Nephron progenitor cell (in vitro differentiated cells): ENCODE results near the gene PSAPL1.

ENCODE experiments used
- DNase-seq: peaks from one replicate; pipeline ENCODE4 v3.0.0; 2021
- H3K27ac Mint-ChIP-seq: 2 replicates; pipeline ENCODE4 v1.8.0; 2021; ENCODE audit warnings: mild to moderate bottlenecking, moderate library complexity, mixed read lengths
- H3K27me3 Mint-ChIP-seq: 2 replicates; pipeline ENCODE4 v1.8.0; 2021; ENCODE audit warnings: mild to moderate bottlenecking, low read depth, mixed read lengths; ENCODE audit not compliant: poor library complexity
- H3K36me3 Mint-ChIP-seq: 2 replicates; pipeline ENCODE4 v1.8.0; 2021; ENCODE audit warnings: low read depth, mixed read lengths
- H3K4me1 Mint-ChIP-seq: 2 replicates; pipeline ENCODE4 v1.8.0; 2021; ENCODE audit warnings: mixed read lengths
- H3K4me3 Mint-ChIP-seq: 2 replicates; pipeline ENCODE4 v1.8.0; 2021; ENCODE audit warnings: mild to moderate bottlenecking, moderate library complexity, mixed read lengths
- H3K9me3 Mint-ChIP-seq: 2 replicates; pipeline ENCODE4 v1.8.0; 2021; ENCODE audit warnings: mild to moderate bottlenecking, moderate library complexity, mixed read lengths
- TF ChIP-seq, protein P1 (sequence below): fragments of 200-600 bp; sonication (generic); IDR thresholded peaks from 2 replicates; pipeline ENCODE4 v1.5.0; 2021; ENCODE audit warnings: antibody characterized with exemption

Gene PSAPL1

DNA sequence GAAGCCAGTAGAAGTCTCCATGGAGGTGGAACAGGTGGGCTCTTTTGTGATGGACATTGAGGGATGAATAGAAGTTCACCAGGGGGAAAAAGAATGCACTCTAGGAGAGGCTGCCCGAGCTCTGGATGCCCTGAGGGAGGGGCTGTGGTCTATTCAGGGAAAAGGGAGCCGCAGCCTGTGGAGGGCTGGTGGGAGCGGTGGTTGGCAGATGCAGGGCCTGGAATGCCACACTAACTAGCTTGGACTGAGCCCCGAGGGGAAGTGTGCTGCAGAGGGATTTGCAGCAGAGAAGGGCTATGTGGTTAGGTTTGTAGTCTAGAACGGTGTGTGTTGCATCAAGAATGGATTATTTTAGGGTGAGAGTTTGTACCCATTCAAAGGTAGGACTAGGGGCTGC, 29.5 kb upstream of the PSAPL1 start:
- Mint-ChIP-seq H3K27ac (no peak overlapping the region), H3K4me1 (peaks cover 45% of the 10 kb centered on the region), H3K4me3 (no peak overlapping the region), H3K36me3 (no peaks in the 10 kb centered on the region), H3K27me3 (peaks cover 12% of the 10 kb centered on the region), H3K9me3 (peaks cover 13% of the 10 kb centered on the region)
- DNase-seq, result no peak
- TF ChIP-seq, protein P1, sequence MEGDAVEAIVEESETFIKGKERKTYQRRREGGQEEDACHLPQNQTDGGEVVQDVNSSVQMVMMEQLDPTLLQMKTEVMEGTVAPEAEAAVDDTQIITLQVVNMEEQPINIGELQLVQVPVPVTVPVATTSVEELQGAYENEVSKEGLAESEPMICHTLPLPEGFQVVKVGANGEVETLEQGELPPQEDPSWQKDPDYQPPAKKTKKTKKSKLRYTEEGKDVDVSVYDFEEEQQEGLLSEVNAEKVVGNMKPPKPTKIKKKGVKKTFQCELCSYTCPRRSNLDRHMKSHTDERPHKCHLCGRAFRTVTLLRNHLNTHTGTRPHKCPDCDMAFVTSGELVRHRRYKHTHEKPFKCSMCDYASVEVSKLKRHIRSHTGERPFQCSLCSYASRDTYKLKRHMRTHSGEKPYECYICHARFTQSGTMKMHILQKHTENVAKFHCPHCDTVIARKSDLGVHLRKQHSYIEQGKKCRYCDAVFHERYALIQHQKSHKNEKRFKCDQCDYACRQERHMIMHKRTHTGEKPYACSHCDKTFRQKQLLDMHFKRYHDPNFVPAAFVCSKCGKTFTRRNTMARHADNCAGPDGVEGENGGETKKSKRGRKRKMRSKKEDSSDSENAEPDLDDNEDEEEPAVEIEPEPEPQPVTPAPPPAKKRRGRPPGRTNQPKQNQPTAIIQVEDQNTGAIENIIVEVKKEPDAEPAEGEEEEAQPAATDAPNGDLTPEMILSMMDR, result no peak

DNA sequence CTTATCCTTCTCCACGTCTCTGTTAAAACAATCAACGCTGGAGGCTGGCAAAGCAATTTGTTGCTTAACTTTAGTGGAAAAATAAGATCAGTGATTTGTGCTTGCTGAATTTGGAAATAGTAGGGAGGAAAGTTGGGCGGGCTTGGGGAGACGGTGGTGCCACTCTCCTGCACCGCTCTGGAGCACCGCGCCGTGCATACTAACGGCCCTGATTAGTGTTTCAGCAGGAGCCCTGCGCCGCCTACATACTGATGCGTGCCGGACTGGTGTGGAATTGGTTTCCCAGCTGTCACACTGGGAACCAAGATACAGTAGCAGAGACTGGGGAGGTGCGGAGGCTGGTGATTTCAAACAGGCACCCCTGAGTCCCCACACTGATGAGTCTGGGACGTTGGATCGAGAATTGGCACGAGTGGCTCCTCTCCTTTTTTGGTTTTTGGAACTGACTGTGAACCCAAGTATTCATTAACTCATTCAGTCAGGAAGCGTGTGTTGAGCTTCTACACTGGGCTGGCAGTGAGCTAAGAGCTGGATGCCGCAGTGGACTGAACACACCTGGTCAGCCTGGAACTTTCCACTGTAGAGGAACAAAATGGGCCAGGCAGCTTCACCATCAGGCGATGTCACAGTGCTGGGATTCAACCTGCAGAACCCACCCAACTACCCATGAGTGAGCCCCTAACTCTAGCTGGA, 29.0 kb upstream of the PSAPL1 start:
- Mint-ChIP-seq H3K9me3 (peaks cover 13% of the 10 kb centered on the region), H3K36me3 (no peaks in the 10 kb centered on the region), H3K27ac (peak overlapping the region; percentile 32), H3K4me3 (no peak overlapping the region), H3K27me3 (peaks cover 8% of the 10 kb centered on the region), H3K4me1 (peaks cover 46% of the 10 kb centered on the region)
- DNase-seq, result no peak
- TF ChIP-seq, protein P1, result no peak

DNA sequence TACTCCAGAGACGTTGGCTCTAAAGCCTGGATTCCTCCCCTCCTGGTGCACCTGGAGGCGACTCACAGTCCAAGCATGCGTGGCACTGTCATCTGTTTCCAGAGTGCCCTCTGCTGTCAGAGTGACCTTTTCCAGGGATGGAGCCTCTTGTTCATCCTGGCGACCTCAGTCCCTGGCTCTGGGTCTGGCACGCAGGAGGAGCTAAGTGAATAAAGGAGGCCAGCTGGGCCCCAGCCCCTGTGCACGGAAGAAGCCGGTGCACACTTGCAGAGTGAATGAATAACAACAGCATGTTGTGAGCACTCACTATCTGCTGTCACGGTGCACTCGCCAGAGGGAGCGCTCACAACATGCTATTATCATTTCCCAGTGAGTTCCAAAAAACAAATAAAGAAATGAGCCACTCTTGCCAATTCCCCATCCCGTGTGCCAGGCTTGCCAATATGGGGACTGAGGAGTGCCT, 27.8 kb upstream of the PSAPL1 start:
- TF ChIP-seq, protein P1, result no peak
- H3K9me3 Mint-ChIP-seq, result peaks cover 13% of the 10 kb centered on the region
- H3K27me3 Mint-ChIP-seq, result peaks cover 5% of the 10 kb centered on the region
- H3K4me3 Mint-ChIP-seq, result no peak overlapping the region
- no peaks in the 10 kb centered on the region for H3K36me3 Mint-ChIP-seq
- H3K4me1 Mint-ChIP-seq, result peaks cover 54% of the 10 kb centered on the region
- no peak overlapping the region for H3K27ac Mint-ChIP-seq
- DNase-seq, result no peak

DNA sequence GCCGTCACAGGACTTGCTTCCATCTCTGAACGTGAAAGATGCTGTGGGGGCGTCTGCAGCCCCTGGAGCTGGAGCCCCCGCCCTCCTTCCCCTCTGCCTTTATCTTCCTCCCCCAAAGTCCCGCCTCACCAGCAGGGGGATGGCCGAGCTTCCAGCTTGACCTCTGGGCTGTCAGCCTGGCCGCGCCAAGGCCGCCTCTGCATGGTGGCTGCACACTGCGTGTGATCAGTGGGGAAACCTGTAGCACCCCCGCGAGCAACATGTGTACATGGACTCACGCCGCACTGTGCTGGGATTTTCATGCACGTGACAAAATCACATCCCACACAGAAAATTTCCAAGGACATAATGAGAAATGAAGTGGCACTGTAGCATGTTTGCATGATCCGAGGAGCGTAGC, 26.5 kb upstream of the PSAPL1 start:
- H3K27ac Mint-ChIP-seq, result peak overlapping the region; percentile 73
- TF ChIP-seq, protein P1, result peak; percentile 18
- peak overlapping the region; percentile 60 for H3K4me3 Mint-ChIP-seq
- no peaks in the 10 kb centered on the region for H3K36me3 Mint-ChIP-seq
- peaks cover 12% of the 10 kb centered on the region for H3K9me3 Mint-ChIP-seq
- peak; percentile 59 for DNase-seq
- H3K27me3 Mint-ChIP-seq, result peaks cover 5% of the 10 kb centered on the region
- H3K4me1 Mint-ChIP-seq, result peaks cover 54% of the 10 kb centered on the region

DNA sequence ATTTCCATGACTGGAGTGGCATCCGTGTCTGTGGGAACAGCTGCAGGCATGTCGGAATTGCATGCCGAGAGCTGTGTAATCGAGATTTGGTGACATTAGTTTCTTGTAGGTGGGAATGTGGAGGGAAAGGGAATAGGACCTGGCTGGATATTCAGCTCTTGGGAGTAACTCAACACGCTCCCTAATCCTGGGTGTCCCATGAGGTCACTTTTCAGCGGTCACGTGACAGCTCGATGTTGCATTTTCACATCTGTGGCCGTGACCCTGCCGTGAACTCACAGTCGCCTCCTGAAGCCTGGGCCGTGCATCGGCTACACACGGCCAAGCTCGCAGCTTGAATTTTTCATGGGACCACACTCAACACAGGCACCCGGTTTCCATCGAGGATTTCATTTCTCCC, 25.8 kb upstream of the PSAPL1 start:
- Mint-ChIP-seq H3K4me3 (peak overlapping the region; percentile 44), H3K36me3 (no peaks in the 10 kb centered on the region), H3K9me3 (peaks cover 7% of the 10 kb centered on the region), H3K27me3 (peaks cover 5% of the 10 kb centered on the region), H3K4me1 (peaks cover 59% of the 10 kb centered on the region), H3K27ac (peak overlapping the region; percentile 96)
- peak; percentile 54 for DNase-seq
- TF ChIP-seq, protein P1, result no peak

DNA sequence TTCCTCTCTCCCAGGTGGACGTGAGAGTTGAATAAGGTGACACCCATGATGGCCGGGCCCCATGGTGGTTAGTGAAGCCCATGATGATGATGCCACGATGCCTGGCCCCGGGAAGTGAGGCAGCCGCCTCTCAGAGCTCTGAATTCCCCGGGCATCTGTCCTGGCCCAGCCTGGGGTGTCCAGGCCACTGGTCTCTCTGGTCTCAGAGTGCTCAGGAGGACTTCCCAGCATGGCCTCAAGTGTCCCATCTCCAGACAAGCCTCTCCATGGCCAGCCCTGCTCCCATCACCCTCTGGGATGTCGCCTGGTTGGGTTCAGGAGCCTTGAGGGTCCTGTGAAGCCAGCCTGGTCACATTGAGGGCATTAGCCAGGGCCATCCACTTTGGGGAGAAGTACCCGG, 24.7 kb upstream of the PSAPL1 start:
- Mint-ChIP-seq H3K9me3 (peaks cover 4% of the 10 kb centered on the region), H3K36me3 (no peaks in the 10 kb centered on the region), H3K27ac (no peak overlapping the region), H3K4me1 (peaks cover 62% of the 10 kb centered on the region), H3K27me3 (peaks cover 5% of the 10 kb centered on the region), H3K4me3 (no peak overlapping the region)
- DNase-seq, result no peak
- TF ChIP-seq, protein P1, result no peak
